Stimulated activated CD4-positive, alpha-beta T cell treated with anti-CD3 and anti-CD28 coated beads, Interleukin-15, amount 100 ng/mL, for 48 hours (primary cell): ENCODE measurements around the gene PACRG.

Experiments used
- DNase-seq, 2 donors: peaks; one replicate each; pipeline ENCODE4 v3.0.0-alpha.2; 2020; ENCODE audit warnings: low read depth in 2 of 2

The PACRG gene

DNA sequence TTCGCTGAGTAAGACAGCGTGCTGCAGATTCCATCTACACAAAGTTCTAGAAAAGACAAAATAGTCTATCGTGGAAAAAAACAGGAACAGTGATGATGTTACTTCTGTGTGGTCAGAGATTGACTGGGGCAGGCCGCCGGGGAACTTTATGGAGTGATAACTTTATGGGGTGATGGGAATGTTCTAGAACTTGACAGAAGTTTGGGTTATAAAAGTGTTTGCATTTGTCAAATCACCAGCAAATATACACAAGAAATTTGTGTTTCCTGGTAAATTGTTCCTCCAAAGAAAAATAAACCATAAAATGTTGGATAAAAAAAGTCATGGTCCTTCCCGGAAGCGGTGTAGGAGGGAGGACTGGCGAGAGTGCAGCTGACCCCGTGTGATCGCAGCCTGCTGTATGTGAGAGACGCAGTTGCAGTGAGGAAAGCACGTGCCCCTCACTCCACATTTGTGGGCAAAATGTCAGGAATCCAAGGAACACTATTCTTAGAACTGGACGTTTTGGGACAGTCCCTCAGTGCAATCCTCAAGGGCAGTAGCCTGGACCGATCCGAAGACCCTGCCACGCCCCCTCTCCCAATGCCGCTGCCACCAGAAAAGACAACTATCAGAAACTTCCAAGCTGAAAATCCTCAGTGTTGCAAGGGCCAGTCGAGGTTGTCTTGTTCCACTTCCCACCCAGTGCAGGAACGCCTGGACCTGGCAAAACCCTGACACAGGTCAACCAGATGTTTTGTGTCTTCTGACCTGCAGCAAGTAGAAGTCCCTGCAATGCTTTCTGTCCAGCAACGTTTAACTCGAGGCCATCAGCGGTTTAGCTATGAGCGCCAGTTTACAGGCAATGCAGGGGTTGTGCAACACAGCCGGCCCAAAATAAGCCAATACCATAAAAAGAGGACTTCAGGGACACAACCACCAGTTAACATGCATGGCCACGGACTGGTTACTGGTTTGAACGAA is 606.2 kb downstream of the PACRG start:
- no peak for DNase-seq

DNA sequence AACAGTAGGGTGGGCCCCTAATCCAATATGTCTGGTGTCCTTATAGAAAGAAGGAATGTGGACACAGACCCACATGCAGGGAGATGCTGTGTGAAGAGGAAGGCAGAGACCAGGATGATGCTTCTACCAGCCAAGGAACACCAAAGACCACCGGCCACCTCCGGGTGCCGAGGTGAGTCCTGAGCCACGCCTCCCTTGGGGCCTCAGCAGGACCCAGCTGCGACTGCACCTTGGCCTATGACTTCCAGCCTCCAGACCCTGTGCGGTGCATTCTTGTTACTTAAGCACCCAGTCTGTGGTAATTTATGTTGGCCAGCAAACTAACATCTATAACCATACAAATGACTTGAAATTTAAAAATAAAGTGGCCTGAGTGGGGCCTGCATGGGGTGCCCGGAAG is 607.3 kb downstream of the PACRG start:
- no peak for DNase-seq

- DNase-seq, result no peak
These were observed 608.1 kb downstream of the PACRG start for GRCh38 chr6:163335671-163336545.

- DNase-seq, result no peak
These were observed 609.2 kb downstream of the PACRG start for GRCh38 chr6:163336961-163337360.

DNA sequence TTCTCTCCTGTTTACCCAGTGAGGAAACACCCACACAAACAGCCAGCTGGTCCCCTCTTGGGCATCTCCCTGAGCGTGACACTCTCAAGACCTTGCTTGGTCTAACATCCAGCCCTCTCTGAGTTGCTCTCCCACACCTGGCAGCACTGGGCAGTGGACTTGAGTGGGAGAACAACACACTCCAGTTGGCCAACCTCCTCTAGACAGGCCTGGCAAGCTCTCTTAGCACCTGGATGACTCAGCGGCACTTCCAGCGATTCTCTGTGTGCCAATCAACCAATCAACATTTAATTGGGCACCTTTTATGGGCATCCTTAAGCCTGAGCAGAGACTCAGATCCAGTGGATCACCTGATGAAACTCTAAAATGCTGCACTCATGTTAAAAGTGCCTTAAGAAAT is 610.2 kb downstream of the PACRG start:
- no peak for DNase-seq

DNA sequence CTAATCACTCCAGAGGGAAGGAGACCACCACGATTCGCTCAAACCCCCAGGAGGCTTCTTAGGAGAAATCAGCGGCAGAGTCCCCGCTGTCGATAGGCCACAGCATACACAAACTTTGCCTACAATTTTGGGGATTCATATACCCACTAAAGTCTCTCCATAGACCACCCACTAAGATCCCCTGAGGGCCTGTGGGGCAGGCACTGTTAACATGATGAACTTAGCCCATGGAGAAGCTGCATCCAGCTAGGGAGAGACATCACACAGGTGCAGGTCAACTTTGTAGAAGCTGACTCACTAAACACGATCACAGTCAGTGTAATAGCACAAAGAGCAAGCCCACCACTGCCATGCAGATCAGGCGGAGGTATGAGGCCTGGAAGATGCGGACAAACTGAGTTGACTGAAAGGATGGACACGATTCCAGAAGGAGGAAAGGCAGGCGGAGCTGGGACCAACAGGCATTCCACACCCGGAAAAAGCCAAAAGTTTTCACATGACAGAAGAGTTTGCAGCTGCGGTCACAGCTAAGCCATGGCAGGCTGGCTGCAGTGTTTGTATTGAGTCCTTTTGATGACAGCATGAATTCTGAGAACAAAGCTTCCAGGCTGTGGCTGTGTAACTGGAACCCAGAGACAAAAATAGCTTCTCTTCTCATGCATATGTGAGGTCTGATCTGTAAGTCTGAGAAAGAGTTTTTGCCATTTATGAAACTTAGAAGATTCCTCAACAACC is 611.1 kb downstream of the PACRG start:
- DNase-seq, result no peak

DNA sequence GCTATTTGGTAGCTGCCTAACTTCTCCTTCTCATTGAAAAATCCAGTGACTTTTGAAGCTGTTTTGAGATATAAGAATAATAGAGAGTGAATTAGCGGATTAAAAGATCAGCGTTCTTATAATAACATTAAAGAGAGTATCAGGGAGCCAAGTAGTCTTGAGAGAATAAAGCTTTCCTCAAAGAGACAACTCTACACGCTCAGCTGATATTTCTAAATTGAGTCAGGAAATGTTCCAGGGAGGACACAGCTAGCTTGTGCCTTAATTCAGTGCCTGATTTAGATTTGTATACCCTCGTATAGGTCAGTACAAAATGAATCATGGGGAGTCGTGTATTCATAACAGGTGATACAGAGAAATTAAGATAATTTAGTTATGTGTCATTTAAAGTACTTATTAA is 611.7 kb downstream of the PACRG start:
- no peak for DNase-seq

- DNase-seq, result no peak
These were observed 612.6 kb downstream of the PACRG start for GRCh38 chr6:163340201-163340887.

DNA sequence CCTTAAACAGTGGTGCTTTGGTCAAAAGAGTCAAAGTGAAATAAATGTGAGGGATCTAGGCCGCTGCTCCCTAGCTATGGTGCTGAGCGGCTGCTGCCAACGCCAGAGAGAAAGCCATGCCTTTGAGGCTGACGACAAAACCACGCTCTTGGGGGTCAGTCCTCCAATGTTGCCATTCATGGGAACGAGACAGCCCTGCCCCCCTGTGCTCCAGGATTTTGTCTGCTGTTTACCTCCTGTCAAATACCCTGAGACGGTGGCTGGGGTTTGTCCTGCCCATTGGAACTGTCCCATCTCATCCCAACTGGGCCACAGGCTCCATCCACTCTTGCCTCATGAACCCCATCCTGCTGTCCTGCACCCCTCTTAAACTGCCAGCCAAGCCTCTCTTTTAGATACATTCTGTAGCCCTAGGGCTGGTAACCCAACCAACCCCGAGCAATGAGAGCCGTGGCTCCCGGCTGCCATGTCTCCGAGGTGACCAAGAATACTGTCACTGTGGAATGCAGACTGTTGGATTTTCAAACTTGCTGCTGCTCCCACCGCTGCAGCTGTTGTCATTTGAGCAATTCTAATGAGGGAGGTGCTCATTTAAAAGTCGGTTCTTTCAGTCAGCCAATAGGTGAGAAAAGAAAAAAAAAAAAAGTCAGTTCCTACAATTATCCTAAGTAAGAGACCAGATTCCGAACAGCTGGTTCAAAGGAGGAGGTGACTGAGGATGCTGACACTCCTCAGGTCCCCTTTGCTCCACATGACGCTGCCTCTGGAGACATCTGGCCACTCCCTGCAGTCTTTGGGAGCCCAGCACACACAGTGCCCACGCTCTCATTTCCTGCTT is 613.7 kb downstream of the PACRG start:
- DNase-seq, result no peak

DNA sequence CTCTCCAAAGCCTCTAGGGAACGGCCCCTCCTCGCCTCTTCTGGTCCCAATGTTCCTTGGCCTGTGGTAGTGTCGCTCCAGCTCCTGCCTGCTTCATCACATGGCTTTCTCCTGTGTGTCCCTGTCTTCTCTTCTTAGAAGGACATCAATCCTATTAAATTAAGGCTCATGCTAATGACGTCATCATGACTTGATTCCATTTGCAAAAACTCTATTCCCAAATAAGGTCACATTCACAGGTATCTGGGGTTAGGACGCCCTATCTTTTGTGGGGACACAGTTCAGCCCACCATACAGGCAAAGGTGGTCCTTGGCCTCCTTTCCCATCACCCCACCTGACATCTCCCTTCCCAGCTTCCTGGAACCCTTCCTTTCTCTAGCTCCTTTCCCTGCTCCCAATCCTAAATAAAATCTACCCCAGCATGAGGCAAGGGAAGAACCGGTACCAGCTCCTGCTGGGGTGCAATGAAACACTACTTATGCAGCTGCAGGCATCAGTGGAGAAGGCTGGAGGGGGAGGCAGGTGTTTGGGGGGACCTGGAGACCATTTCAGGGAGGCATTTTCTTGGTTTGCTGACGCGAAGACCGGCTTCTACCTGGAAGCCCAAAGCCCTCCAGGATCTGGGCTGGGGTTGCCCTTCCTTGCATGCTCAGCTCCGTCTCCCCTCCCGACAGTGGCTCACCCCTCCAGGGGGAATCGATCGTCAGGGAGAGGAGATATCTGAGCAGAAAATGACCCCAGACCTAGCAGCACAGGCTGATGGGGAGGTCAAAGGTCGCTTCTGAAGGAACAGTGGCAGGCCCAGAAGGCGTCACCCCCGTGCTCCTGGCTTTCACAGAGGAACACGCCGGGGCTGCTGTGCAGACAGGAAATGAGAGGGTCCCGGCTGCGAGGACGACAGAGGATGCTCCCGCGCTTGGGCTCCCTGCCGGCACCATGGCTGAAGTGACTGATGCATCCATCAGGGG is 615.1 kb downstream of the PACRG start:
- DNase-seq, result no peak

GRCh38 chr6:163343609-163344008 is 615.8 kb downstream of the PACRG start:
- no peak for DNase-seq

DNA sequence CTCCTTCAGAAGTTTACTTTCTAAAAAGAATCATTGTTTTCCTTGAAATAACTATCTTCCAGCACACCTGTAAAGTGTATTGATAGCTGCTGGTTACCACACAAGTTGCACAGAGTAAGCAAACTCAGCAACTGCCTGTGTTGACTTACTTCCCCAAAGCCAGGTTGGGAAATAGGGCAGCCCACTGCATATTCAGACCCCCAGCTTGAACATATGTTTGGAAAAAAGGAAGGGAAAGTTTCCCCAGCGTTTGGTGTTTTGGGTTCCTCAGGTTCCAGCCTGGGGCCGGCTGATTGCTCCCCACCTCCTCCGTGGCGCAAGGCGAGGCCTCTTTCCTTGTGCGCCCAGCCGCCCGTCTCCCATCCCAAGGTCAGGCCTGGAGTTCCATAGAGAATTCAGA is 616.6 kb downstream of the PACRG start:
- no peak for DNase-seq

DNA sequence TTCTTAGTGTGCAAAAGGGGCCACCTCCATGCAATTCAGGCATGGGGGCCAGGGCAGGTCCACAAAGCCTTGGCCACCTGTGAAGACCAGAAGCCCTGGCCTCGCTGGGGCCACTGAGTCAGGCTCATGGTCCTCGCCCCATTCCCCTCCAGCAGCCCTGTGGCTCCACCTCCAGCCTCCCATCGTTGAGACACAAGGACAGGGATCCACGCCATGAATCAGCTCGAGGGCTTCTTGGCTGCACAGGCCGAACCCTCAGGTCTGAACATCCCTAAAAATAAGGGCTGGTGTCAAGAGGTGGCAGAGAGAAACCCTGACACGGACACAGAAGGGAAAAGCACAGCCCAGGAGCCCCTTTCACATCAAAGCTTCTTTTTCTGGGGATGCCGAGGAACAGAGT is 618.2 kb downstream of the PACRG start:
- no peak for DNase-seq

- no peak for DNase-seq
These were observed 618.8 kb downstream of the PACRG start for GRCh38 chr6:163346497-163346961.

GRCh38 chr6:163347021-163347446 is 619.3 kb downstream of the PACRG start:
- no peak for DNase-seq

- no peak for DNase-seq
These were observed 621.3 kb downstream of the PACRG start for GRCh38 chr6:163348789-163349680.

- DNase-seq, result no peak
These were observed 621.9 kb downstream of the PACRG start for GRCh38 chr6:163349696-163350095.

- DNase-seq, result no peak
These were observed 623.2 kb downstream of the PACRG start for GRCh38 chr6:163351013-163351412.
